Ammon's horn (tissue), 1 donor: Measurements from ENCODE around the gene CERS4.
"Not testable (repeated sequence)": the region's sequence is repeated elsewhere in the genome, so short reads cannot be mapped to it uniquely, and the experiment has no call there.

Experiments used
- DNase-seq: peaks from one replicate; pipeline ENCODE4 v3.0.0-alpha.2; 2016; ENCODE audit warnings: low spot score

The CERS4 gene

GRCh38 chr19:8208922-8209461 lies at the start of gene CERS4:
Gene CERS4, plus strand, starts transcription at chr19:8209370. Its CDS starts 41,707 bp downstream, at chr19:8251077.
- DNase-seq = peak; percentile 90

- peak; percentile 16 for DNase-seq
Observed at GRCh38 chr19:8161135-8161646, 48.0 kb upstream of the CERS4 start.

- DNase-seq = no peak
Observed at GRCh38 chr19:8163759-8164158, 45.4 kb upstream of the CERS4 start.

- DNase-seq = no peak
Observed at GRCh38 chr19:8167985-8168384, 41.2 kb upstream of the CERS4 start.

- no peak for DNase-seq
Observed at GRCh38 chr19:8168537-8168936, 40.6 kb upstream of the CERS4 start.

GRCh38 chr19:8174706-8175105 lies 34.5 kb upstream of the CERS4 start:
- no peak for DNase-seq

- DNase-seq = no peak
Observed at GRCh38 chr19:8180018-8180417, 29.2 kb upstream of the CERS4 start.

GRCh38 chr19:8184274-8184673 lies 24.9 kb upstream of the CERS4 start:
- no peak for DNase-seq

- no peak for DNase-seq
Observed at GRCh38 chr19:8185343-8186068, 23.7 kb upstream of the CERS4 start.

GRCh38 chr19:8192221-8192820 lies 16.8 kb upstream of the CERS4 start:
- no peak for DNase-seq

GRCh38 chr19:8194528-8195267 lies 14.5 kb upstream of the CERS4 start:
- peak; percentile 27 for DNase-seq

GRCh38 chr19:8196271-8196927 lies 12.8 kb upstream of the CERS4 start:
- DNase-seq = peak; percentile 21

- DNase-seq = not testable (repeated sequence)
Observed at GRCh38 chr19:8203288-8204120, 5.7 kb upstream of the CERS4 start.

- DNase-seq = no peak
Observed at GRCh38 chr19:8204961-8205360, 4.2 kb upstream of the CERS4 start.

GRCh38 chr19:8206147-8207087 lies 2.8 kb upstream of the CERS4 start:
- no peak for DNase-seq

- not testable (repeated sequence) for DNase-seq
Observed at GRCh38 chr19:8207326-8207725, 1.8 kb upstream of the CERS4 start.

GRCh38 chr19:8208119-8208921 lies 850 bp upstream of the CERS4 start:
- peak; percentile 65 for DNase-seq

- DNase-seq = peak; percentile 40
Observed at GRCh38 chr19:8209462-8210378, 550 bp downstream of the CERS4 start.
